MM.1S (cell line): ENCODE data around the gene GHITM.

ENCODE experiments used
- EZH2 ChIP-seq: fragments of 300-600 bp; sonication (generic); optimal IDR thresholded peaks from 2 replicates; pipeline ENCODE3; 2017; ENCODE audit warnings: low read depth, mild to moderate bottlenecking, antibody characterized with exemption, low read length, mixed read lengths
- EZH2phosphoT487 ChIP-seq: fragments of 300-600 bp; sonication (generic); IDR thresholded peaks from 2 replicates; pipeline ENCODE4 v1.6.1; 2018; ENCODE audit warnings: antibody characterized with exemption, low read length
- TF ChIP-seq, protein P1 (sequence below): fragments of 300-600 bp; sonication (generic); IDR thresholded peaks from 2 replicates; pipeline ENCODE4 v1.5.1; 2016; ENCODE audit warnings: antibody characterized with exemption, low read length, mixed read lengths

DNA sequence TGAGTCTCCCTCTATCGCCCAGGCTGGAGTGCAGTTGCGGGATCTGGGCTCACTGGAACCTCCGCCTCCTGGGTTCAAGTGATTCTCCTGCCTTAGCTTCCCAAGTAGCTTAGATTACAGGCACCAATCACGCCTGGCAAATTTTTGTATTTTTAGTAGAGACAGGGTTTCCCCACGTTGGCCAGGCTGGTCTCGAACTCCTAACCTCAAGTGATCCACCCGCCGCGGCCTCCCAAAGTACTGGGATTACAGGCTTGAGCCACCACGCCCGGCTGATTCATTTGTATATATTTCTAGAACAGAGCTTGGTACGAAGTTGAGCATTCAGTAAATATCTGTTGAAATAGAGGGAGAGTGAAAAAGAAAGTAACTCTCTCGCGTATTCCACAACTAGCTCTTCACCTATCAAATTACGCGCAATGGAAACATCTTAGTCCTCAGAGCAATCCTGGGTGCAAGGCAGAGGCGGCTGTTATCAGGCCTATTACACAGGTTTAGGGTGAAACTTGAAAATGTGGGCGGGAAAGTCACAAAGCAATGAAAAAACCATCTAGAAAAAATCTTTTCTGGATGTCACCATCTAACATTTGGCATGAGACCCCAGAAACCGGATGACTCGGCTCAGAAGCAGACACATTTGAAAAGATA is 707 bp upstream of the GHITM start:
- TF ChIP-seq, protein P1, sequence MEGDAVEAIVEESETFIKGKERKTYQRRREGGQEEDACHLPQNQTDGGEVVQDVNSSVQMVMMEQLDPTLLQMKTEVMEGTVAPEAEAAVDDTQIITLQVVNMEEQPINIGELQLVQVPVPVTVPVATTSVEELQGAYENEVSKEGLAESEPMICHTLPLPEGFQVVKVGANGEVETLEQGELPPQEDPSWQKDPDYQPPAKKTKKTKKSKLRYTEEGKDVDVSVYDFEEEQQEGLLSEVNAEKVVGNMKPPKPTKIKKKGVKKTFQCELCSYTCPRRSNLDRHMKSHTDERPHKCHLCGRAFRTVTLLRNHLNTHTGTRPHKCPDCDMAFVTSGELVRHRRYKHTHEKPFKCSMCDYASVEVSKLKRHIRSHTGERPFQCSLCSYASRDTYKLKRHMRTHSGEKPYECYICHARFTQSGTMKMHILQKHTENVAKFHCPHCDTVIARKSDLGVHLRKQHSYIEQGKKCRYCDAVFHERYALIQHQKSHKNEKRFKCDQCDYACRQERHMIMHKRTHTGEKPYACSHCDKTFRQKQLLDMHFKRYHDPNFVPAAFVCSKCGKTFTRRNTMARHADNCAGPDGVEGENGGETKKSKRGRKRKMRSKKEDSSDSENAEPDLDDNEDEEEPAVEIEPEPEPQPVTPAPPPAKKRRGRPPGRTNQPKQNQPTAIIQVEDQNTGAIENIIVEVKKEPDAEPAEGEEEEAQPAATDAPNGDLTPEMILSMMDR = no peak
- TF ChIP-seq EZH2 (no peak), EZH2phosphoT487 (no peak)
